Camera-type eye (tissue), 1 donor: ENCODE data around the gene MAZ. TPM values are rescaled to one million over a fixed set of nuclear protein-coding genes. Genes with fewer than 3 reads are reported as not detected.

ENCODE experiments used
- total RNA-seq: library from RNA; depleted of rRNA; stranded (reverse); fragments of >200 nt; gene quantifications from one replicate; pipeline ENCODE4 v1.2.3, GENCODE V29; 2014

The MAZ gene
- total RNA-seq, result 112 TPM

DNA sequence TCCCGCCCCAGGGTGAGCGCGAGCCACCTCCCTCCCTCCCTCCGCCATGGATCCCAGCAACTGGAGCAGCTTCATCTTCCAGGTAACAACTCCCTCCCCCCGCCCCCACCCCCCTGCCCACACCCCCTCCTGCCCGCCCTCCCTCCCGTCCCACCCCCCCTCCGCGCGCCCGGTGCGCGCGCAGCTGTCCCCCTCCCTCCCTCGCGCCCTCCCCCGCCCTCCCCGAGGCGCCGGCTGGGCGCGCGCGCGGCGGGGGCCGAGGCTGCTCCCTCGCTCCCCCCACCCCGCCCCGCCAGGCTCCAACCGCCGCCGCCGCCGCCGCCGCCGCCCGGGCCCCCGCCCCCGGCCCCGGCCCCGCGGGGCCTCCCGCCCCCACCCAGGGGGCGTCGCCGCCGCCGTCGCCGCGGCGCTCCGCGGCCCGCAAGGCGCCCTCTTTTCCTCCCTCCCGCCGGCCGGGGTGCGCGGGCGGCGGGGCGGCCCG, at the start of gene MAZ:
Gene MAZ (plus strand): TSS at position 431 of the 481 bp plus-strand sequence. CDS start 173 bp downstream, outside the sequence.

DNA sequence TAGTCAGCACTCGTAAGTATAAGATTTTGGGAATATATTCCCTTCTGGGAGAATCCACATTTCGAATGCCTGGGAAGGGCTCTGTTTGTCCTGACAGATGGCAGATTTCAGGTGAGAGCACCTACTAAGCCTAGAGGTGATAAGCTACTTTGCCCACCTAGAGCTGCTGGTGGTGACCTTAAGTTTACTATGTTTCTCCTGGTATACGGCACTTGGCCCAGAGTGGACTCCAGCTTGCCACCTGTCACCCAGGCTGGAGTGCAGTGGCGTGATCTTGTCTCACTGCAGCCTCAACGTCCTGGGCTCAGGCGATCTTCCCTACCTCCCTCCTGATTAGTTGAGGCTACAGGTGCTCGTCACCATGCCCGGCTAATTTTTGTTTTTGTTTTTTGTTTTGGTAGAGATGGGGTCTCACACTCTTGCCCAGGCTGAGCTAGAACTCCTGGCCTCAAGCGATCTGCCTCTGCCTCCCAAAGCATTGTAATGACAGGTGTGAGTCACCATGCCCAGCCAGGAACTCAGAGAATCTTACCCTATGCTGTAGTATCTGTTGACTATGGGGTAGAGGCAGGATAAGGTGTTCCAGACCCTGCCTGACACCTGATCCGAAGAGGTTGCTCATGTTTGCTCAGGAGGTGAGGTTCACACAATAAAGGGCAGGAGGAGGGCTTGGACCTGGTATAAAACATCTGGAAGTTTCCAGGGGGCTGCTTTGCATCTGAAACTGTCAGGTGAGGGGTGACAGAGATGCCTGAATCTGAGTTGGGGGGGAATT, 28.6 kb upstream of the MAZ start, which contains the start of gene ZG16:
Gene ZG16 (plus strand): TSS at position 681 of the 775 bp plus-strand sequence. CDS start 1,011 bp downstream, outside the sequence.

DNA sequence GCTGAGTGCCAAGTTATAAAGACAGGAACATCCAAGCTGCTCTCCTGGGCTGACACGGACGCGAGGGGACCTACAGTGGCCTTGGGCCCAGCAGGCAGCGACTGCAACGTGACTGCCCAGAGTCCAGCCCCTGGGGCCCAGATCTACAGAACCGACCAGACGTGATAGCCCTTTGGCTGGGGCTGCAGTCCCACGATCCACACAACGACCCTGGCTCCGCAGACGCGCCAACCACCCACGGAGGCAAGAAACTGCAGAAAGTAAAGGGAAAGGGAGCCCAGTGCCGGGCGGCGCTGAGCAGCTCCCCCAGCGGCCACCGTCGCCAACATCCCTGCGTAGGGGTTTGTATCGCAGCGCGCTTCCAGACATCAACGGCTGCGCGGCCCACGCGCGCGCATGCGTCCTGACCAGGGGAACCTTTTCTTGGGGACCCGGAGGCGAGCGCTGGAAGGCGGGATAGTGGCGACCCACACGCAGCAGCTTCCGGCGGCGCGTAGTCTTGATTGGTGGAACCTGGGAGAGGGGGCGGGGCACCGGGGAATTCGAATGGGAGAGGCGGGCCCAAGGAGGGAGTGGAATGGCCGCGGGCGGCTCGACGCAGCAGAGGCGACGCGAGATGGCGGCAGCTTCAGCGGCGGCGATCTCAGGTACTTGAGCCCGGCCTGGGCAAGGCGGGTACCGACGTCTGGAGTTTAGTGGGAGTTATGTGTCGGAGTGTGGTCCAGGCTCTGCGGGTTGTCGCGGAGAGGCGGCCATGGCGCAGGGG, 16.0 kb upstream of the MAZ start, which contains the start of gene KIF22:
Gene KIF22 (plus strand): TSS at position 569 of the 766 bp plus-strand sequence. CDS start 9 bp downstream, at position 578.

DNA sequence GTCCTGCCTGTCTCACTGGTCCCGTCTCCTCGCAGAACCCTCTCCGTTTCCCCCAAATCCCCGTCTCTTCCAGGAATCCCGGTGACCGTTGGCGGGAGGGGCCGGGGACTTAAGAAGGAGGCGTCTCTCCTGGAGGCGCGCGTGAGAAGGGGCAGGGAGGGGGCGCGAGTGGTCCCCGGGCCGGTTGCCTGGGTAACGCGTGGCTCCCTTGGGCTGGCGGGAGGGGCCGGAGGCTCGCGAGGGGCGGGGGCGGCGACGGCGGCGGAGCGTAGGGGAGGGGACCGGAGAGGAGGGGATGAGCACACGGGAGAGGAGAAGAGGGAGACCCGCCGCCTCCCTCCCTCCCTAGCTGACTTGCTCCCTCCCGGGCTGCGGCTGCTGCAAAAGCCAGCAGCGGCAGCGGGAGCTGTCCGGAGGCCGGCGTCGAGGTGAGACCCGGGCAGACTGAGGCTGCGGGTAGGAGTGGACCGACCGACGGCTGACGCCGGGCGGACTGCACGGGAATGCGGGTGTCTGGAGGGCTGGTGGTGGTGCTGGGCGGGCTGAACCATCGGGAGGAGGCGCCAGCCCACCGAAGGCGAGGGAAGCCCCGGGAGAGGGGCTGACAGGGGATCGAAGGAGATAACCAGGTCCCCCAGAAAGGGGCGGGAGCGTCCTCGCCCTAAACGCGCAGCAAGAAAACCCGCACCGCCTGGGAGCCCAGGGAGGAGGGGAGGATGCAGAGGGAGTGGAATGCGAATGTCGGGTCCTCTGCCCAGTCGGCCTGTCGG, 5.8 kb downstream of the MAZ start, which contains the start of gene PRRT2:
Gene PRRT2 (plus strand): TSS at position 298 of the 770 bp plus-strand sequence. CDS start 862 bp downstream, outside the sequence.

DNA sequence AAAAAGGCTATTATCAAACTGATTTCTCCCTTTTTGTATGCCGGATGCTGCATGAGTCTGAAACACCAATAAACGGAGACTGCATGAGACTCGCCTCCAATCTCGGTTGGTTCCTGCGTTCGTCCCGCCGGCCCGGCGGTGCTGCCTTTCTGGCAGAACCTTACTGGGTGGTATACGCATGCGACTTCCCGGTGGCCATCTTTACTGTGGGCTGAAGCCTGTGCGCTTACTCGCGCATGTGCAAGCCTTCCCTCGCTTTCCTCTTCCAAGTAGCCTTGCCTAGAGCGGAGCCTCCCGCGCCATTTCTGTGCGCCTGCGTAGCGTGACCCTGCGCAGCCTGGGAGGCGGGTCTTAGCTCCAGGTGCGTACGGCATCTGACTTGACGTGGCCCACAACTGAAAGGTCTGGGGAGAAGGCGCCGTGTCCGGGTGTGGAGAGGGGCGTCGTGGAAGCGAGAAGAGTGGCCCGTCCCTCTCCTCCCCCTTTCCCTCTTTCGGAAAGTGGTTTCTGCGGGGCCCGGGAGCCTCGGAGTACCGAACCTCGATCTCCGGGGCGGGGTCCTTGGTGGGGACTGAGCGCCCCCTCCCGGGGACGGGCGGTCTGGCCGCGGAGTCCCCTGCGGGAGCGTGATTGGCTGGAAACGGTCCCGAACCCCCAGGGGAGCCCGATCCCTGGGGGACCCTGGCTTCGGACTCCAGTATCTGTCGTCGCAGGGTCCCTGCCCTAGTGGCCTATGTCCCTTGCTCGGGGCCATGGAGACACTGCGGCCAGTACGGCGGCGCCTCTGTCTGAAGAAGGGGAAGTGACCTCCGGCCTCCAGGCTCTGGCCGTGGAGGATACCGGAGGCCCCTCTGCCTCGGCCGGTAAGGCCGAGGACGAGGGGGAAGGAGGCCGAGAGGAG, 9.7 kb downstream of the MAZ start, which contains the start of gene PAGR1:
Gene PAGR1 (plus strand): TSS at position 360 of the 901 bp plus-strand sequence. CDS start 374 bp downstream, at position 734.

DNA sequence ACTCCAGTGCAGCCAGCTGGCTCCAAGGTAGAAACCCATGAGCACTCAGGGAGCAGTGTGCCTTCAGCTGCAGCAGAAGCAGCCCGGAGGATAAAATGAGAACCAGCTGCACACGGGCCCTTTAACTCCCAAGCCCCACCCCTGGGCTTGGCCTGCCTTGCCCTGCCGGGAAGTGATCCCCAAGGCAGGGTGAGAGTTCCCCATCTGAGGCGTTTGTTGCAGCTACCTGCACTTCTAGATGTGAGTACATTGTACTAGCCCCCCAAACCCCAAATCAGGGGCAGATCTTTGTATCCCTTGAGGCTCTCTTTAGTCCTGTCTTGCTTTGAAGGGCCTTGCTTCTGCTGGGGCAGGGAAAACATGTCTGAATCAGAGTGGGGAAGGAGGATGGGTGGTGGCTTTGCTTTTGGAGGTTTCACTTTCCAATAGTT, 14.0 kb downstream of the MAZ start, which contains the start of gene MVP:
Gene MVP (plus strand): TSS at position 192 of the 431 bp plus-strand sequence. CDS start 10,088 bp downstream, outside the sequence.

Other genes with a start within 250 kb of the MAZ start
- gene SPN, start 143.3 kb upstream of the MAZ start, total RNA-seq, result 1.3 TPM
- gene QPRT, start 127.3 kb upstream of the MAZ start, total RNA-seq, result 21.7 TPM
- gene C16orf54, start 60.5 kb upstream of the MAZ start, total RNA-seq, result 0.44 TPM
- gene ZG16, start 28.3 kb upstream of the MAZ start, total RNA-seq, result not detected
- gene KIF22, start 15.8 kb upstream of the MAZ start, total RNA-seq, result 42.3 TPM
- gene PRRT2, start 5.7 kb downstream of the MAZ start, total RNA-seq, result 32.2 TPM
- gene PAGR1, start 9.6 kb downstream of the MAZ start, total RNA-seq, result 62.8 TPM
- gene MVP, start 13.9 kb downstream of the MAZ start, total RNA-seq, result 24.2 TPM
- 85.7 TPM for gene CDIPT, start 56.7 kb downstream of the MAZ start, total RNA-seq
- gene SEZ6L2, start 93.0 kb downstream of the MAZ start, total RNA-seq, result 37.9 TPM
- 4.8 TPM for gene ASPHD1, start 94.0 kb downstream of the MAZ start, total RNA-seq
- gene KCTD13, start 119.7 kb downstream of the MAZ start, total RNA-seq, result 29.2 TPM
- gene TMEM219, start 155.6 kb downstream of the MAZ start, total RNA-seq, result 30.3 TPM
- gene TAOK2, start 167.3 kb downstream of the MAZ start, total RNA-seq, result 56.0 TPM
- gene HIRIP3, start 189.1 kb downstream of the MAZ start, total RNA-seq, result 23.4 TPM
- gene INO80E, start 189.7 kb downstream of the MAZ start, total RNA-seq, result 72.5 TPM
- 2.7 TPM for gene DOC2A, start 204.5 kb downstream of the MAZ start, total RNA-seq
- gene C16orf92, start 216.7 kb downstream of the MAZ start, total RNA-seq, result not detected
- 39.7 TPM for gene TLCD3B, start 224.7 kb downstream of the MAZ start, total RNA-seq